ENCODE measurements around the gene ZBED2. TPM values are rescaled to one million over a fixed set of nuclear protein-coding genes. Genes with fewer than 3 reads are reported as not detected.

ZBED2 gene
- total and polyA plus RNA-seq, 12 donors: 0.11 TPM; not detected in 11

DNA sequence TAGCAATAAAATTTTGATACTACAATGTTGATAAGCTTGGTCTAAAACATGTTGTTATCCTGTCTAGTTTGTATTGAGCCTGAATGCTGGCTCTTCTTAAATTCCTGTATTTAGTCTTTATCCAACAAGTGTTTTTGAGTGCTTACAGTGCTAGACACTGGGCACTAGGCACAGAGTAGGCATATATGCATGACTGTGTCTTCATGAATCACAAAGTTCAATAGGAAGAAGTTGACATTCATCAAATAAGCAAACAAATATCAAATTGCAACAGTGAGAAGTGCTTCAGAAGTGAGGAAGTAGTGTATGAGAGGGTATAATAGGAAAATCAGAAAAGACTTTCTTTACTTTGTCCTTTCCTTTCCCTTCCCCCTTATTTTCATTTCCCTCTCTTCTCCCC lies 46.4 kb downstream of the ZBED2 start:
- H3K36me3 ChIP-seq (replicated peaks in 1 of 2): no peaks in the 10 kb centered on the region
- H3K4me1 ChIP-seq (replicated peaks in 1 of 2): no peaks in the 10 kb centered on the region
- no peaks in the 10 kb centered on the region for H3K27me3 ChIP-seq
- intact Hi-C loops (cut with DNase I): no loop called here
- DNase-seq: no peak
- no peaks in the 10 kb centered on the region for H3K9me3 ChIP-seq (replicated peaks in 1 of 3)
- no peak overlapping the region for H3K4me3 ChIP-seq
- TF ChIP-seq, protein P1, sequence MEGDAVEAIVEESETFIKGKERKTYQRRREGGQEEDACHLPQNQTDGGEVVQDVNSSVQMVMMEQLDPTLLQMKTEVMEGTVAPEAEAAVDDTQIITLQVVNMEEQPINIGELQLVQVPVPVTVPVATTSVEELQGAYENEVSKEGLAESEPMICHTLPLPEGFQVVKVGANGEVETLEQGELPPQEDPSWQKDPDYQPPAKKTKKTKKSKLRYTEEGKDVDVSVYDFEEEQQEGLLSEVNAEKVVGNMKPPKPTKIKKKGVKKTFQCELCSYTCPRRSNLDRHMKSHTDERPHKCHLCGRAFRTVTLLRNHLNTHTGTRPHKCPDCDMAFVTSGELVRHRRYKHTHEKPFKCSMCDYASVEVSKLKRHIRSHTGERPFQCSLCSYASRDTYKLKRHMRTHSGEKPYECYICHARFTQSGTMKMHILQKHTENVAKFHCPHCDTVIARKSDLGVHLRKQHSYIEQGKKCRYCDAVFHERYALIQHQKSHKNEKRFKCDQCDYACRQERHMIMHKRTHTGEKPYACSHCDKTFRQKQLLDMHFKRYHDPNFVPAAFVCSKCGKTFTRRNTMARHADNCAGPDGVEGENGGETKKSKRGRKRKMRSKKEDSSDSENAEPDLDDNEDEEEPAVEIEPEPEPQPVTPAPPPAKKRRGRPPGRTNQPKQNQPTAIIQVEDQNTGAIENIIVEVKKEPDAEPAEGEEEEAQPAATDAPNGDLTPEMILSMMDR (IDR thresholded peaks at IDR 0.05): no peak
- no peak for TF ChIP-seq POLR2A (IDR thresholded peaks at IDR 0.05)
- no peak overlapping the region for H3K27ac ChIP-seq

DNA sequence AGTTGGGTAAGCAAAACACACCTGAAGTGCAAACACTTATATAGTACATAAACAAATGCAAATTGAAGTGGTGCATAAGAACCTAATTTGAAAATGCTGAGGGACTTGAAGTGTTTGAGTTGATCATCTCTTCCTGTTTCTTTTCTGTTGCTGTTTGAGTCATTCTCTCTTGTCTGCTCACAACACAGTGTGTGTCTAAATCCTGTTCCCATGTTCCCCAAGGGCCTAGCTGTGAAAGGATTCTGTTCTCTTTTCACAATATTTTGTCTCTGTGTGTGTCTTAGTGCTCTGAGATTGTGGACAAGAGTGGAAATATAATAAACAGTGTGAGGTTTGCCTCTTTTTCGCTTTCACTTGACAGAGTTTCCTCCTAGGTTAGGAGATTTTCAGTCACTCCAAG lies 47.1 kb downstream of the ZBED2 start:
- 78 to 88% (median 82%) methylated on average over 1 of the region's 1 CpG for WGBS, 4 donors
- H3K9me3 ChIP-seq (replicated peaks in 1 of 3): no peaks in the 10 kb centered on the region
- TF ChIP-seq POLR2A (IDR thresholded peaks at IDR 0.05): no peak
- TF ChIP-seq, protein P1 (IDR thresholded peaks at IDR 0.05): no peak
- no peak overlapping the region for H3K4me3 ChIP-seq
- DNase-seq: no peak
- no peaks in the 10 kb centered on the region for H3K27me3 ChIP-seq
- H3K27ac ChIP-seq: no peak overlapping the region
- intact Hi-C loops (cut with DNase I): no loop called here
- no peaks in the 10 kb centered on the region for H3K36me3 ChIP-seq (replicated peaks in 1 of 2)
- no peaks in the 10 kb centered on the region for H3K4me1 ChIP-seq (replicated peaks in 1 of 2)

DNA sequence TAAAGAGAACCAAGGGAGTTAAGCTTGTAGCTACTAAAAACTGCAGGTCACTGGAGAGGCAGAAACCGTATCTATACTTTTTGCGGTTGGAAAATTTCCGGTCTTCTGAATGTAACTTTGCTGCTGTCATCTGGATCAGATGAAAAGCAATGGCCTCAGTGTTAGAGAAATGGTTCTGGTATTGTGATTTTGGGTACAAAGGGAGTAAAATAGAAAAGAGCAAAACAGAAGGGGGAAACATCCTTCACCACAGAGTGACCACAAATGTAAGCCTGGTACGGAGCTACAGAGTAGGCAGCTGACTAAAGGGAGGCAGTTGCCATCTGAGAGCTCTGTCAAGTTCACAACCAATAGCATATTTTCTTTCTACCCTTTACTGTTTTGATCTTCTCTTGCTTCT lies 47.5 kb downstream of the ZBED2 start:
- no peak overlapping the region for H3K4me3 ChIP-seq
- no peaks in the 10 kb centered on the region for H3K4me1 ChIP-seq (replicated peaks in 1 of 2)
- no peaks in the 10 kb centered on the region for H3K9me3 ChIP-seq (replicated peaks in 1 of 3)
- intact Hi-C loops (cut with DNase I): no loop called here
- no peak overlapping the region for H3K27ac ChIP-seq
- no peaks in the 10 kb centered on the region for H3K27me3 ChIP-seq
- TF ChIP-seq, protein P1 (IDR thresholded peaks at IDR 0.05): no peak
- TF ChIP-seq POLR2A (IDR thresholded peaks at IDR 0.05): no peak
- no peaks in the 10 kb centered on the region for H3K36me3 ChIP-seq (replicated peaks in 1 of 2)
- 68 to 77% (median 73%) methylated on average over 4 of the region's 4 CpGs for WGBS, 4 donors
- DNase-seq: no peak

DNA sequence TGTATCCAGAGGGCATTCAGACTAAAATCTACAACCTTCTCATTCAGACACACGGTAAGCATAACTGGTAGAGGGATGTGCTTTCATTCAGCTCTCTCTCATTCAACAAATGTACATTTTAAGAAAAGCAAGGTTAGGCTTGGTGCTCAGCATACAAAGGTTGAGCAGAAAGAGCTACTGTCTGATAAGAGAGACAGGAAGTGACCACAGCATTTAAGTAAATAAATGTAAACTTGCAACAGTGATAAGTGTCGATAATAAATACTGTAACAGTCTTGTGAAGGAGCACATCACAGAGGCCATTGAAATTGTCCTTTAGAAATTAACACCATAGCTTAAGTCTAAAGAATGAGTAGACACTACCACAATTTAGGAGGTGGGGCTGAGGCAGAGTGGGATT lies 49.8 kb downstream of the ZBED2 start:
- intact Hi-C loops (cut with DNase I): no loop called here
- H3K4me1 ChIP-seq (replicated peaks in 1 of 2): no peaks in the 10 kb centered on the region
- H3K36me3 ChIP-seq (replicated peaks in 1 of 2): no peaks in the 10 kb centered on the region
- H3K4me3 ChIP-seq: no peak overlapping the region
- DNase-seq: no peak
- H3K9me3 ChIP-seq (replicated peaks in 1 of 3): no peaks in the 10 kb centered on the region
- TF ChIP-seq, protein P1 (IDR thresholded peaks at IDR 0.05): no peak
- TF ChIP-seq POLR2A (IDR thresholded peaks at IDR 0.05): no peak
- no peaks in the 10 kb centered on the region for H3K27me3 ChIP-seq
- 51 to 73% (median 62%) methylated on average over 2 of the region's 2 CpGs for WGBS, 4 donors
- H3K27ac ChIP-seq: no peak overlapping the region

Other genes with a start within 250 kb of the ZBED2 start
- 1 to 10 TPM in 4 of 9 donors, under 1 TPM in 4, not detected in 1; 0.22 to 5.6 (median 1.2) TPM for gene CD96, start 53.1 kb downstream of the ZBED2 start, total RNA-seq
- 1 to 10 TPM in 1 of 3 donors, under 1 TPM in 2; 0.40 to 1.5 (median 0.67) TPM for gene CD96, start 53.1 kb downstream of the ZBED2 start, polyA plus RNA-seq
- gene PLCXD2, start 79.3 kb upstream of the ZBED2 start, total RNA-seq: under 1 TPM; 0.19 to 0.77 (median 0.36) TPM
- gene PLCXD2, start 79.3 kb upstream of the ZBED2 start, polyA plus RNA-seq: under 1 TPM; 0.07 to 0.44 (median 0.16) TPM